Inferior parietal cortex (tissue), 1 donor: ENCODE results near the gene ANKRD31.
"Not testable (repeated sequence)": the region's sequence is repeated elsewhere in the genome, so short reads cannot be mapped to it uniquely, and the experiment has no call there.

ENCODE experiments used
- DNase-seq: peaks from one replicate; pipeline ENCODE4 v3.0.0-alpha.2; 2016; ENCODE audit errors: extremely low spot score

ANKRD31 gene

DNA sequence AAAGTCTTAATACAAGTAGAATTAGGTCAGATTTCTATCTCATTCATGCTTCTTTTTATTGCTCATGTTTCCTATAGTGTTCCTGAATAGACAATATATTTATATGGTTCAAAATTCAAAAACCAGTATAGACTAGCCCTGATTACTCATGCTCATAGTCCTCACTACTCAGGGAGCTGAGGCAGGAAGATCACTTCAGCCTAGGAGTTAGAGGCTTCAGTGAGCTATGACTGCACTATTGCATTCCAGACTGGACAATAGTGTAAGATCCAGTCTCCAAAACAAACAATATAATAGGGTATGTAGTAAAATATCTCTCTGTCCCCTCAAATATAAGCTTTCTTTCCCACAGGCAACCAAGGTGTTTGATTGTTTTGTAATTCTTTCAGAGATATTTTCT is 2.4 kb downstream of the ANKRD31 start:
- no peak for DNase-seq

DNA sequence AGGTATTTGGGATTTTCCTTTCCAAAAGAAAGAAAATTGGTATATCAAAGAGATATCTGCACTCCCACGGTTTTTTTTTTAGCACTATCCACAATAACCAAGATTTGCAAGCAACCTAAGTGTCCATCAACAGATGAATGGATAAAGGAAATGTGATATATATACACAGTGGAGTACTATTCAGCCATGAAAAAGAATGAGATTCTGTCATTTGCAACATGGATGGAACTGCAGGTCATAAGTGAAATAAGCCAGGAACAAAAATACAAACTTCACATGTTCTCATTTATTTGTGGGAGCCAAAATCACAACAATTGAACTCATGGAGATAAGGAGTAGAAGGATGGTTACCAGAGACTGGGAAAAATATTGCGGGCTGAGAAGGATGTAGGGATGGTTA is 9.8 kb downstream of the ANKRD31 start:
- DNase-seq: no peak

DNA sequence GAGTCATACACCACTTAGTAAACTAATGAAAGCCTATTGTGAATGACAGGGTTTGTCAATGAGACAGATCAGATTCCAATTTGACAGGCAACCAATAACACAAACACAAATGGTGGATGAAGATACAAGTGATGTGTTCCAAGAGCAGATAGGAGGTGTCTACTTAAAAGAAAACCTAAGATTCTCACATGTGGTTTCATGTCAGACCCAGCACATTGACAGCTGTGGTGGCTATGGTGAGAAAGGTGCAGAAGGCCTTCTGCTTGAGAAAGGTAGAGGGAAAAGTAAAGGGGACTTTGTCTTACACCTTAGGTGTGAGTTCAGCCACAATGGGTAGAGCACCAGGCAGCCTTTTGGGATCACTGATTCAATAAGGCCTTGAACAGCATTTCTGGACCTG is 11.2 kb downstream of the ANKRD31 start:
- DNase-seq: no peak

DNA sequence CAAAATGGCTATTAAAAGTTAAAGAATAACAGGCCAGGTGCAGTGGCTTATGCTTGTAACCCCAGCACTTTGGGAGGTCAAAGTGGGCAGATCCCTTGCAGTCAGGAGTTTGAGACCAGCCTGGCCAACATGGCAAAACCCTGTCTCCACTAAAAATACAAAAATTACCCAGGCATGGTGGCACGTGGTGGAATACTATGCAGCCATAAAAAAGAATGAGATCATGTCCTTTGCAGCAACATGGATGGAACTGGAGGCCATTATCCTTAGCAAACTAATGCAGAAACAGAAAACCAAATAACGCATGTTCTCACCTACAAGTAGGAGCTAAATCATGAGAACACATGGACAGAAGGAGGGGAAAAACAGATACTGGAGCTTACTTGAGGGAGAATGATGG is 15.9 kb downstream of the ANKRD31 start:
- not testable (repeated sequence) for DNase-seq

DNA sequence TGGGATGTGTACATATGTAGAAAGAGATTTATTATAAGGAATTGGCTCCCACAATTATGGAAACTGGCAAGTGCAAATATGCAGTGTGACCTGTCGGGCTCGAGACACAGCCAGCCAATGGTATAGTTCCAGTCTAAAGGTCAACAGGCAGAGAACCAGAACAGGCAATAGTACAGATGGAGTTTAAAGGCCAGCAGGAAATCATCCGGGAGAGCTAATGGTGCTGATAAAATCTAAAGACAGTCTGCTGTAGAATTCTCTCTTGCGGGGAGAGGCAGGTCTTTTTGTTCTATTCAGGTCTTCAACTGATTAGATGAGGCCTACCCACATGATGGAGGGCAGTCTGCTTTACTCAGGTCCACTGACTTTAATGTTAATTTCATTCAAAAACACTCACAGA is 21.8 kb downstream of the ANKRD31 start:
- DNase-seq: no peak

DNA sequence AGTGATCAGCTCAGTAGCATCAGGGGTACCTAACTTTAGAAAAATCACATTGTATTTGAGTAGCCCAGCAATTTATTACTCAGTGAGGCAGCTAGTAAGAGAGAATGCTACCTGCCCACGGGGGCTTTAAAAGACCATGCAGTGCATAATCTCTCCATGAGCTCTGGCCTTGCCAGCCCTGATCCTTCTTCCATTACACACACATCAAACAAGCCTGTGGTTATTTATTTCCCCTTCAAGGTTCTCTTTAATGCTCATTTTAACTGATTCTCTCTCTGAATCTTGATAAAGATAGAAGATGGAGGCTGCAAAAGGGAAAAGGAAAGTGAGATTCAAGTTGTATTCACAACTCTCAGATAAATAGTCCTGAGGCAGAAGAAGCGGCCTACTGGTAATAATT is 22.3 kb downstream of the ANKRD31 start:
- no peak for DNase-seq

DNA sequence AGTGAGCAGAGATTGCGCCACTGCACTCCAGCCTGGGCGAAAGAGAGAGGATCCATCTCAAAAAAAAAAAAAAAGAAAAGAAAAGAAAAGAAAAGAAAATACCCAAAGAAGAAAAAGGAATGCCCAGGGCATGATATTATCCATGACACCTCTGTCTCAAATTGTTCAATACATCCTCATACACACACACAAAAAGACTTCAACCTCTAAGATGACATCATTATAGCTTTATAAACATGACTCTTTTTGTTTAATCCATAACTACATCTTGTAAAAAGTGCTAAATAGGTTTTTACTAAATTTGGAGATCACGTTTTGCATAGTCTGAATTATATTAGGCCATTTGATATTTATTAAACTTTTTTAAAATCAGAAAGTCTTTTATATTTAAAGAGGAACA is 33.1 kb downstream of the ANKRD31 start:
- DNase-seq: no peak

DNA sequence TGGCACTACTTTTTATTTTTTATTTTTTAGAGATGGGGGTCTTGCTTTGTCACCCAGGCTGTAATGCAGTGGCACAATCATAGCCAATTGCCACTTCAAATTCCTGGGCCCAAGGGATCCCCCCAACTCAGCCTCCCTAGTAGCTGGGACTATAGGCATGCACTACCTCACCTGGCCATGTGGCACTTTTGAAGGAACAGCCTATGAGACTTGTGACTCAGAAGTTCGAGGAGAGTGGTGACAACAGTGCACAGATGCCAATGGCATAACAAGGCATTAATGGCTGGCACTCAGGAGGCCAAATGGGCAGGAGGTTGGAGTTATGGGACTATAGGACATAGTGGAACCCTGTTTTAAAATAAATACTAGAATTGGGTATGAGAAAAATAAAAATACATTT is 33.7 kb downstream of the ANKRD31 start:
- DNase-seq: no peak

DNA sequence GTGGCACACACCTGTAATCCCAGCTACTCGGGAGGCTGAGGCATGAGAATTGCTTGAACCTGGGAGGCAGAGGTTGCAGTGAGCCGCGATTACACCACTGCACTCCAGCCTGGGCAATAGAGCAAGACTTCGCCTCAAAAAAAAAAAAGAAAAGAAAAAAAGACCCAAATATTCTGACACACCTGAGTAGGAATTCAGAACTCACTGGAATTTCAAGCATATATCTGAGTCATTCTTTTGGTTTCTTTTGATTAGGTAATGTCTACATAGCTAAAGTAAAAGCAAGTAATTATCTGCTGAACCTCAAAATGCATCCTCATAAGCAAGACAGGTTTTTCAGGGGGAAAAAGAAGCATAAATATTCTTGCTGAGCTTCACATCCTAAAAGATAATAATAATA is 35.9 kb downstream of the ANKRD31 start:
- no peak for DNase-seq

DNA sequence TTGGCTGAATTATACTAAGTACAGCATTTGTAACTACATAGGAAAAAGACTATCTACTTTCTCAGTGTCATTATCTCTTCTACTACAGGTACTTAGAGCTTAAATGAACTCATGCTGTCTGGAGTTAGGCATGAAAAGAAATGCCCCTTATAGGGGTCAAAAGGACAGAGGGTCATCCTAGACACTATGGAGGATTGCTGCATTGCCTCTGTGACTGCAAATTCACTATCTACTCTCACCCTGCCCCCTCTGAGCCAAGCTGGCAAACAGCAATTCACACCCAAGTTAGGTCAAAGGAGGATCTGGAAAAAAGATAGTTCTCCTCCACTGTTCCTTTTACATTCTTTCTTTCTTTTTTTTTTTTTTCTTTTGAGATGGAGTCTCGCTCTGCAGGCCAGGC is 36.7 kb downstream of the ANKRD31 start:
- no peak for DNase-seq

DNA sequence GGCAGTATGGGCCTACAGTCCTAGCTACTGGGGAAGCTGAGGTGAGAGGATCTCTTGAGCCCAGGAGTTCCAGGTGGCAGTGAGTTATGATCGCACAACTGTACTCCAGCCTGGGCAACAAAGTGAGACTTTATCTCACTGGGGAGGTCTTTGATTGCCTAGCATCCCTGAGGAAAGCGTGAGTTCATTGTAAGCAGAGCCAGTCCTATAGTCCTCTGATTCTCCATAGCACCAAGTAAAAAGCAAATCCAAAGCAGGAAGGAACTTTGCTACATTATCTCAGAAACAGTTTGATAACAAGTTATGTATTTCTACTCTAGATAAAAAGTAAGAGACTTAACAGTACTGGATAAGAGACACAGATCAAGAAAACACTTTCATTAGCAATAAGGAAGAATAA is 37.6 kb downstream of the ANKRD31 start:
- no peak for DNase-seq

DNA sequence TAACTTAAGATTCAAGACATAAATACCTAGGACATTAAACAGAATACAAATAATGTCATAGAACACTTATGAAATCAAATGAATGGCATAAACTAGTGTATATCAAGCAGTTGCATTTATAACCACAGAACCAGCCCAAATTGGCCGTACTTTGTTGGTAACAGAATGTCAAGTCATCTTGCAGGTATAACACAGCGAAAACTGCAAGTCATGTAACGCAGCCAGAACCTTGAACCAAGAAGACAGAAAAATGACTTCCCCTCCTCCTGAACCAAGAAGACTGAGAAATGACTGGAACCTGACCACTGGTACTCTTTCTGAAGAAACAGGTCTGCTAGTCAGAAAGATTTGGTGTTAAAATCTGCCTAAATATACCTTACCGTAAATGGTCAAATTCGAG is 38.9 kb downstream of the ANKRD31 start:
- no peak for DNase-seq

DNA sequence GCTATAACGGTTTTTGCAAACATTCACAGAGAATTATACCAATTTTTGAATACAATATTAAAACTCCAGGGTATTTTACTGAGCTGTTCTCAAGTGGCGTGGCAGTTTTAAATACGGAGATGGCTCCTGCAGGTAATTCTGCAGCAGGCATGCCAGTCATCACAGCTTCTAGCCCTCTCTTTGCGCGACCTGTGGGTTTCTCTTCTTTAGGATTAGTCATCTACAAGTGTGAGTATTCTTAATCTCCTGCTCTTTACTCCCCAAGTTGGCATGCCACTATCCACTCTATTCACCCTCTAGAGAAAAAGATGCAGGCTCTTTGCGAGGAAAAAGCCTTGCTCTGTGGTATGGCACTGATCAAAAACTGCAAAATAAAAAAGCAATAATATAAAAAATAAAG is 43.9 kb downstream of the ANKRD31 start:
- no peak for DNase-seq

DNA sequence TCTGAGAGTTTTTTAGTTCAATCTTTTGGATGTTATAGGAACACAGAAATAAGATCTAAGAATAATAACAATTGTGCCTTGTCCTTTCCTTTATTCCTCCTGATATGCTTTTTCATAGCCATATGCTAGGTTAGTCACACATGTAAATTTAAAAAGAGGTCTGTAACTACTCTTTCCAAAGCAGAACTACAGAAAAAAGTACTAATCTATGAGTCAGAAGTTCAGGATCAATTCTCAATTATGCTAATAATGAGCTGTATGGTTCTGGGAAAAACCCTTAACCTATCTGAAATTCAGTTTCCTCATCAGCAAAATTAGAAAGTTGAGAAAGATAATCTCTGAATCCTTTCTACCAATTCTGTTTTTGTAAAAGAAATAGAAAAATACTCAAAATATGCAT is 44.4 kb downstream of the ANKRD31 start:
- no peak for DNase-seq

DNA sequence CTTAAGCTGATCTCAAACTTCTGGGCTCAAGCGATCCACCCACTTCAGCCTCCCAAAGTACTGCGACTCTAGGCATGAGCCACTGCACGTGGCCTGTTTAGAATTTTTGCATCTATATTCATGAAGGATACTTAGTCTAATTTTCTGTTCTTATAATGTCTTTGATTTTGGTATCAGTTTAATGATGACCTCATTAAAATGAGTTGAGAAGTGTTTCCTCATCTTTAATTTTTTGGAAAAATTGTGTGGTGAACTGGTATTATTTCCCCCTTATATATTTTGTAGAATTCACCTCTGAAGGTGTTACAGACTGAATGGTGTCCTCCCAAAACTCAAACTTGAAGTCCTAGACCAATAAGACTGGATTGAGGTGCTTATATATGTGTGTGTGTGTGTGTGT is 46.5 kb downstream of the ANKRD31 start:
- no peak for DNase-seq

DNA sequence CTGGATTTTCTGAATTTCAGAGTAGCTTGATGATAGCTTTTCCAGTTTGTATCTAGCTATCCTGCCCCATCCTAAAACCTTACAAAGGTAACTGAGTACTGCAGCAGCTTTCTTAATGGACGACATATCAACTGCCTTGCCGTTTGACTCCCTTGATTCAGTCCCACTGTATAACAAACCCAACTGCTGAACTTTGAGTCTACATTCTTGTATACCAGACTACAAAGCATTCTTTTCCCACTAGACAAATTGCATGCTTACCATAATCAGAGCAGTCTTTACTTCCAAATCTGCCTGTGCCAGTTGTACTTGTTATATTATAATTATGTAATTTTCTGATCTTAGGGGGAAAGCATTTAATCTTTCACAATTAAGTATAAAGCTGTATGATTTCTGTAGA is 47.3 kb downstream of the ANKRD31 start:
- DNase-seq: no peak

DNA sequence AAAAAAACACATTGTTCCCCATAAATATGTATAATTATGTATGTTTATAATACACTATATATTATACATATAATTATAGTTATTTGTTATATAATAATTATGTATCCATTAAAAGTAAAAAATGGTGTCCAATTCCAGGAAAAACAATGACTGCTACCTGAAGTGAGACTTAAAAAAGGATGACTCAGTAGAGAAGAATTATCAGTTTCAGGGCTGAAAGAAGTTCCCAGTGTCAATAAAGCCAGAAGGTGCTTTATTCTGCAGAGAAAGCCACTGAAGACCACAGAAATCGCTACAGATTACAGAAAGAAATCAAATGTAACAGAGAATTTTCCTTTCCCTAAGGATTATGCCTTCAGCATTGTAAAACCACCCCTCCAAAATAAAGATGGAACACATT is 50.9 kb downstream of the ANKRD31 start:
- DNase-seq: no peak

DNA sequence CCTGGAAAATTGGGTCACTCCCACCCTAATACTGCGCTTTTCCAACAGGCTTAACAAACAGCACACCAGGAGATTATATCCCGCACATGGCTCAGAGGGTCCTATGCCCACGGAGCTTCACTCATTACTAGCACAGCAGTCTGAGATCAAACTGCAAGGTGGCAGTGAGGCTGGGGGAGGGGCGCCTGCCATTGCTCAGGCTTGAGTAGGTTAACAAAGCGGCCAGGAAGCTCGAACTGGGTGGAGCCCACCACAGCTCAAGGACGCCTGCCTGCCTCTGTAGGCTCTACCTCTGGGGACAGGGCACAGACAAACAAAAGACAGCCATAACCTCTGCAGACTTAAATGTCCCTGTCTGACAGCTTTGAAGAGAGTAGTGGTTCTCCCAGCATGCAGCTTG is 60.7 kb downstream of the ANKRD31 start:
- DNase-seq: not testable (repeated sequence)

DNA sequence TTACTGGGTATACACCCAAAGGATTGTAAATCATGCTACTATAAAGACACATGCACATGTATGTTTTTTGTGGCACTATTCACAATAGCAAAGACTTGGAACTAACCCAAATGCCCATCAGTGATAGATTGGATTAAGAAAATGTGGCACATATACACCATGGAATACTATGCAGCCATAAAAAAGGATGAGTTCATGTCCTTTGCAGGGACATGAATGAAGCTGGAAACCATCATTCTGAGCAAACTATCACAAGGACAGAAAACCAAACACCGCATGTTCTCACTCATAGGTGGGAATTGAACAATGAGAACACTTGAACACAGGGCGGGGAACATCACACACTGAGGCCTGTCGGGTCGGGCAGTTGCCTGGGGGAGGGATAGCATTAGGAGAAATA is 61.8 kb downstream of the ANKRD31 start:
- DNase-seq: not testable (repeated sequence)

DNA sequence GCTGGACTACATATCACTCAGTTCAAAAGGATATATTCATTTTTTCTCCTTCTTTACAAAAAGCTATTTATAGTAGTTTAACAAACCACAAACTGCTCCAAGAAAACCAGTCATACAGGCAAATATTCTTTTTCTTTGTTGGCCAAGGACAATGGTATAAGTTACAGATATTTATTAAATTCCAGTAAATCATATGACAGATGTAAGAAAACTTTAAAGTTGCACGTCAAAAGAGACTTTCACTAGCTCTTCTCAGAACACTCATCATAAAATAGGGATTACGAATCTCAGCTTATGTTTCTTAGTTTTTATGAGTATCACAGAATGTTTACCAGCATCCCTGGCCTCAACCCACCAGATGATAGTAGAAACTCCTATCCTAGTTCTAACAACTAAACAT is 67.2 kb downstream of the ANKRD31 start:
- no peak for DNase-seq

DNA sequence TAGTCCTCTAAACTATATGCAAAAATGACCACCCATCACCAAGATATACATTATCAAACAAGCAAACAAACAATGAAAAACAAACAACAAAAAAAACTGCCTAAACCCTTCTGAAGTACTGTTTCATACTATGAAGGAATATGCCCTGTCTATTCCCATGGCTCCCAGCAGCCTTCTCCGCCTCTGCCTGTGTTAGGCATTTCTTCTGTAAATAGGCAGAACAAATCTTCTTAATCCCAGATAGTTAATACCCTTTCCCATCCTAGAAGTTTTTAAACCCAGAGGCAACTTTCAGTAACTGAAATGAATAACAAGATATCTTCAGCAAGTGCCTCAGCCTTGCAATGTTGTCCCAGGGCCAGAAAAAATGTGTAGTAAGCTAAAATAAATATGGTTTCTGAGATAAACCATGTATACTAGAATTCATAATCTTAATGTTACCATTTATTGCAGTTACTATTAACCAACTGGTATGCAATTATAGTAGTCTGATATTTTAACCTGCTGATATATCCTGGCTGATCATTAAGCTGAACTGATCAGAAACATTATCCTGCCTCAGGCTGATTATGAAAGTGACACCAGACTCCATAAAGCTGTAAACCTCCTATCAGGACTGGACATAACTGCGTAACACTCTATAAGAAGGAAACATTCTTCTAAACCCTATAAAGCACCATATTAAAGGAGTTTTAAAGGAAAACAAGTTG is 68.5 kb downstream of the ANKRD31 start:
- no peak for DNase-seq

DNA sequence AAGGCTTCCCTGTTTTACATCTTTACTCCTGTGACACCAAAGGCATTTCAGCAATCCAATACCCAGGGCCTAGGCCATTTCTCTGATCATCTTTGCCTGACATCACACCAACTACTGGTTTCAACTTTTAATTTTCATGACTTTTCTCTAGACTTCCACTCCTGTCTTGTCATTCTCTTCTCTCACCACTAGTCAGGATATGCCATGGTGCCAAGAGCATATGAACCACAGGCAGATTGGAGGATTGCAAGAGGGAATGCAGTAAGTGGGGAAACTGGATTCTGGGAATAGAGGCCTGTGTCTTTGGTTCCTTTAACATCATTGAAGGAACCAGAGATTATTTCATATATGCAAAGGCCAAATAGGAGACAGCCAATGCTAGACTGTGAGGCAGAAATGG is 69.3 kb downstream of the ANKRD31 start:
- DNase-seq: no peak

DNA sequence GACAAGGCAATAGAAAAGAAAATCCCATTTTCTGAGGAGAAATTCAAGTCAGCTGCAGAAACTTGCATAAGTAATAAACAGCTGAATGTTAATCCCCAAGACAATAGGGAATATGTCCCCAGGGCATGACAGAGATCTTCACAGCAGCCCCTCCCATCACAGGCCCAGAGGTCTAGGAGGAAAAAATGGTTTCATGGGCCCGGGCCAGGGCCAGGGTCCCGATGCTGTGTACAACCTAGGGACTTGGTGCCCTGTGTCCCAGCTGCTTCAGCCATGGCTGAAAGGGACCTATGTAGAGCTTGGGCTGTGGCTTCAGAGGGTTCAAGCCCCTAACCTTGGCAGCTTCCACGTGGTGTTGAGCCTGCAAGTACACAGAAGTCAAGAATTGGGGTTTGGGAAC is 75.2 kb downstream of the ANKRD31 start:
- not testable (repeated sequence) for DNase-seq

DNA sequence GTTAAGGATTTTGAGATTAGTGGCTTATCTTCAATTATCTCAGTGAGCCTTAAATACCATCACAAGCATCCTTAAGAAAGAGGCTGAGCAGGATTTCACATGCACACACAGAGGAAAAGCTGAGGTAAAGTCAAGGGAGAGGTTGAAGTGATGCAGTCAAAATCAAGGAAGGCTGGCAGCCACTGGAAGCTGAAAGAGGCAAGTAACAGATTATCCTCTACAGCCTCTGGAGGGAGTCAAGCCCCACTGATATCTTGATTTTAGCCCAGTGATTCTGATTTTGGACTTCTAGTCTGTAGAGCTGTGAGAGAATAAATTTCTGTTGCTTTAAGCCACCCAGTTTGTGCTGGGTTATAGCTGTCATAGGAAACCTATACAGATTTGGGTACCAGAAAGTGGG is 80.1 kb downstream of the ANKRD31 start:
- DNase-seq: no peak
